ENCODE results near the gene INPP1. TPM values are rescaled to one million over a fixed set of nuclear protein-coding genes. Genes with fewer than 3 reads are reported as not detected.

Gene INPP1
- 3.0 and 4.9 TPM in 2 replicates for total RNA-seq (ENCODE audit: low replicate concordance)

GRCh38 chr2:190343536-190344275 is at the start of gene INPP1:
TSS of gene INPP1 (plus strand) at chr2:190343589. CDS start at chr2:190360103, 16,514 bp downstream.

GRCh38 chr2:190319555-190320498 is 23.6 kb upstream of the INPP1 start, which contains the start of gene HIBCH:
TSS of gene HIBCH (minus strand) at chr2:190319826. CDS start at chr2:190319750, 76 bp downstream.

GRCh38 chr2:190407662-190408537 is 64.5 kb downstream of the INPP1 start, which contains the start of gene MFSD6:
TSS of gene MFSD6 (plus strand) at chr2:190408355. CDS start at chr2:190436030, 27,675 bp downstream.

Other genes with a start within 250 kb of the INPP1 start
- gene HIBCH, start 23.8 kb upstream of the INPP1 start, total RNA-seq (ENCODE audit: low replicate concordance): 11.0 and 11.8 TPM in 2 replicates
- gene MFSD6, start 64.8 kb downstream of the INPP1 start, total RNA-seq (ENCODE audit: low replicate concordance): 3.2 and 3.4 TPM in 2 replicates
- 2.4 and 2.7 TPM in 2 replicates for gene NEMP2, start 191.1 kb downstream of the INPP1 start, total RNA-seq (ENCODE audit: low replicate concordance)